NCI-H187 treated with DMSO at 0.1 percent for 48 hours (cell line): ENCODE data around the gene BTBD9.

Source experiments
- DNase-seq: peaks from one replicate; lab custom pipeline; 2025; lab: John Stamatoyannopoulos, UW

BTBD9 gene

GRCh38 chr6:38161754-38162492 lies 477.8 kb downstream of the BTBD9 start:
- DNase-seq = no peak

- DNase-seq = no peak
These were observed 478.4 kb downstream of the BTBD9 start for GRCh38 chr6:38161331-38161730.

GRCh38 chr6:38160831-38161230 lies 478.9 kb downstream of the BTBD9 start:
- DNase-seq = no peak

- DNase-seq = no peak
These were observed 480.1 kb downstream of the BTBD9 start for GRCh38 chr6:38159596-38159995.

GRCh38 chr6:38158762-38159350 lies 480.9 kb downstream of the BTBD9 start:
- DNase-seq = no peak

- DNase-seq = no peak
These were observed 481.8 kb downstream of the BTBD9 start for GRCh38 chr6:38157905-38158304.

GRCh38 chr6:38156818-38157565 lies 482.7 kb downstream of the BTBD9 start:
- DNase-seq = no peak

GRCh38 chr6:38155621-38156204 lies 484.0 kb downstream of the BTBD9 start:
- DNase-seq = no peak

GRCh38 chr6:38155144-38155543 lies 484.6 kb downstream of the BTBD9 start:
- DNase-seq = no peak

GRCh38 chr6:38154731-38155130 lies 485.0 kb downstream of the BTBD9 start:
- DNase-seq = no peak

GRCh38 chr6:38153798-38154345 lies 485.9 kb downstream of the BTBD9 start:
- DNase-seq = no peak

GRCh38 chr6:38153076-38153797 lies 486.5 kb downstream of the BTBD9 start:
- DNase-seq = no peak

- DNase-seq = no peak
These were observed 487.1 kb downstream of the BTBD9 start for GRCh38 chr6:38152620-38153019.

- no peak for DNase-seq
These were observed 487.9 kb downstream of the BTBD9 start for GRCh38 chr6:38151580-38152500.

- DNase-seq = no peak
These were observed 488.9 kb downstream of the BTBD9 start for GRCh38 chr6:38150681-38151296.

GRCh38 chr6:38150021-38150420 lies 489.7 kb downstream of the BTBD9 start:
- DNase-seq = no peak

- DNase-seq = no peak
These were observed 490.2 kb downstream of the BTBD9 start for GRCh38 chr6:38149531-38149930.

GRCh38 chr6:38148606-38149005 lies 491.1 kb downstream of the BTBD9 start:
- DNase-seq = no peak

GRCh38 chr6:38146734-38147027 lies 493.0 kb downstream of the BTBD9 start:
- DNase-seq = no peak

GRCh38 chr6:38146021-38146733 lies 493.6 kb downstream of the BTBD9 start:
- no peak for DNase-seq
